ENCODE results near the gene SYNPO2.
"Not testable (repeated sequence)": the region's sequence is repeated elsewhere in the genome, so short reads cannot be mapped to it uniquely, and the experiment has no call there.

SYNPO2 gene

DNA sequence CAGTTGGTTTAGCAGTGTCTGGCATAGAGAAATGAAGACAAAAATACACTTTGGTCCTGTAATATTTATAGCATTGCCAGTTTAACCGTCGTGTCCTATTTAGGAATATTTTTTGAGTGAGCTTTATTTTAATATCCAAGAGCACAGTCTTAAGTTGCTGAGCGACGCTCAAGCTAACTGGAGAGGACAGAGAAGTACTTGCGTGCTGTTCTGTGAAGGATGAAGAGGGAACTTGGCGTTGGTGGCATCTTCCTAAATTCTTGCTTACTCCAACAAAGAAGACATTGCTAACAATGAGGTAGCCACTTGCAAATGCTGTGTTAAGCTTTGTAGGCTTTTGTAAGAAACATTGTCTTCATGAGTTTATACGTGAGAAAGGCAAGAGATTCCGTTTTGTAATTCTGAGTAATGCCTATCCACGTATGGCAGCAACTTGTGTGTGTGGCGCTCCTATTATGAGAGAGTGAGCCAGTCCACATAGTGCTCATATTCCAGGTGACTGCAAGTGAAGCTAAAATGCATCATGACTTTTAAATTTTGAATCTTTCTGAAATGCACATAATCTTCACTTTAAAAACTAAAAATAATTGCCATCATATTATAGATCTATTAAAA is 50.6 kb downstream of the SYNPO2 start:
- DNase-seq = no peak

DNA sequence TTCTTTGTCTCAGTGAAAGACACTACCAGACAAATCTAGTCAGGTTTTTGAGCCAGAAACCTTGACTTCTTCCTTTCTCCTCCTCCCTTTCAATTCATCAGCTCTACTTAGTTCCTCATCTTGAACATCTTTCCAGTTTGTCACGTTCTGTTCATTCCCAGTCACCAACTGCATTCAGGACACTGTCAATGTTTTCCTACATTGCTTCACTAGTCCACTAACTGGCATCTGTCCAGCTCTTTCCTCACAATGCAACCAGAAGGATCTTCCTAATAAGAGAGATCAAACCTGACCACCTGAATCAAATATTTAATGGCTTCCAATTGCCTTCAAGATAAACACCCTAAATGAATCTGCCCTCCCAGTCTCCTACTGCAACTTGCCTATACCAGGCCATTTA is 52.5 kb downstream of the SYNPO2 start:
- no peak for DNase-seq

DNA sequence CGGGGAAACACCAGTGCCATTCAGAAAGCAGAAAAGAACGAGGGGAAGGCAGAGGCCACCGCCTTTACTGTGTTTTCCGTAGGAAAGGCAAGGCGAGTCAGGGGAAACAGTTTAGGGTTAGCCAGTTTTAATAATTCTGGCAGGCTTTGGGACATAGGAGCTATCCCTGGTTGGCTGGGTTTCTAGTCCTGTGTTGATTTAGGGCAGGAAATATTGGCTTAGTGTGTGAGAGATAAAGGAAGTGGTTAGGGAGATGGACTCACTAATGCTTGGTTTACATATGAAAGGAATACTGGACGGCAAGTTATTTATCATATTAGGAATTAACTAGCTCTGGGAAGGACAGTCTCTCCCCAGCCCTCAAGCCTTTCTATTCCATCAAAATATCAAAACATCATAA is 53.1 kb downstream of the SYNPO2 start:
- DNase-seq = no peak

DNA sequence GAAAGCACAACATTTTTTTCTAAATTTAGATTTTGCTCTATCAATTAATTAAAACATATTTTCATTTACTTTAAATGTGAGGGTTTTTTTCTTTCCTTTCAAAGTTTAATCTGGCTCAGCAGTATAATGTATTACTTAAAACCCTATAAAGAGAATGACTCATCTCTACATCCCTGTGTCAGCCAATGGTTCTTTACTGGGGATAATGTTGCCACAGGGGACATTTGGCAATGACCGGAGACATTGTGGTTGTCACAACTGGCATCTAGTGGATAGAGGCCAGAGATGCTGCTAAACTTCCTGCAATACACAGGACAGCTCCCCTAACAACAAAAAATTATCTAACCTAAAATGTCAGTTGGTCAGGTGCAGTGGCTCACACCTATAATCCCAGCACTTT is 53.8 kb downstream of the SYNPO2 start:
- DNase-seq = no peak

DNA sequence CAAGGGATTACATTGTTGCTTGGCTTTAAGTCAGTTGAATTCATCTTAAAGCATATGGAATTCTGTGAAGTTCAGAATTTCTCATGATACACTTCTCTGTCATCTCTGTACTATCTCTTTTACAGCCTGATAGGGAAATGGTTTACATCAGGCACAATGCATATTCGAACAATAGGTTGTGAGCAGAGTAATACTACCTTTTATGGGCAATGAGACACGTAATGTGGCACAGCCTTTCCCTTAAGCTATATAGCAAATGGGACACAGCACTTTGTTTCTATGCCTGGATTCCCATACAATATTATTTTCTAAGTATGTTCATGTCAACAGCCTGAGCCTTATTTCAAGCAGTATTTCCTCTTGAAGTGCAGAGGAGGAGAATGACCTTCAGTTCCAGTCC is 58.4 kb downstream of the SYNPO2 start:
- no peak for DNase-seq

DNA sequence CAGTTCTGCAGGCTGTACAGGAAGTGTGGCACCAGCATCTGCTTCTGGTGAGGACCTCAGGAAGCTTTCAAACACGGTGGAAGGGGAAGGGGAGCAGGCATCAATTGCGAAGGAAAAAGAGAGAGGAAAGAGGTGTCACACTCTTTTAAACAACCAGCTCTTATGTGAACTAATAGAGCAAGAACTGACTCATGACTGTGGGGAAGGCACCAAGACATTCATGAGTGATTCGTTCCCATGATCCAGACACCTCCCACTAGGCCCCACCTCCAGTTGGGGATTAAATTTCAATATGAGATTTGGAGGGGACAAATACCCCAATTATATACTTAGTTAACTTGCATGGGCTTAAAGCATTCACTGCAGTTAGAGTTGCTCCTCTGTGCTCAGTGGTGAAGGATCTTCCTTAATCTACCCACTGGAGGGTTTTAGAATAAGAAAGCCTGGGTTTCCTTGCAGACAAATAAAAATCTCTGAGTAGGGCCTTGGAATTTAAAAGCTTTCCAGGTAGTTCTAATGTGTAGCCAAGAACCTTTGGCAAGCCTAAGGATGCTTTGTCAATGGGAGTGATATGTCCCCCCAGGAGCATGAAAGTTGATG is 60.0 kb downstream of the SYNPO2 start:
- DNase-seq = no peak

DNA sequence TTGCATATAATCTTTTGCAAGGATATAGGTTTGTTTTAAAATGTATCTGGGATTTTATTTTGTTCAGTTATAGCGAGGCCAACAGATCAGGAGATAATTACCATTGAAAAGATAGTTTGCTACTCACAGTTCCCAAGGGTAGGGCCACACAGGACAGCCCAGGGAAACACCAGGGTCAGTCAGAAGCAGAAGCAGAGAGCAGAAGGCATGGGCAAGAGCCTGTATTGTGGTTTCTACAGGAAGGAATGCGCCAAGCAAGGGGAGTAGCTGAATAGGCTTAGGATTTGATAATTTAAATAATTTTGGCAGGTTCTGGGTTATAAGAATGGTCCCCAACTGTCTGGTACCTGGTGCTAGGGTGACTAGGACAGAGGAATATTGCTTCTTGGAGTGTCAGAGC is 61.6 kb downstream of the SYNPO2 start:
- no peak for DNase-seq

DNA sequence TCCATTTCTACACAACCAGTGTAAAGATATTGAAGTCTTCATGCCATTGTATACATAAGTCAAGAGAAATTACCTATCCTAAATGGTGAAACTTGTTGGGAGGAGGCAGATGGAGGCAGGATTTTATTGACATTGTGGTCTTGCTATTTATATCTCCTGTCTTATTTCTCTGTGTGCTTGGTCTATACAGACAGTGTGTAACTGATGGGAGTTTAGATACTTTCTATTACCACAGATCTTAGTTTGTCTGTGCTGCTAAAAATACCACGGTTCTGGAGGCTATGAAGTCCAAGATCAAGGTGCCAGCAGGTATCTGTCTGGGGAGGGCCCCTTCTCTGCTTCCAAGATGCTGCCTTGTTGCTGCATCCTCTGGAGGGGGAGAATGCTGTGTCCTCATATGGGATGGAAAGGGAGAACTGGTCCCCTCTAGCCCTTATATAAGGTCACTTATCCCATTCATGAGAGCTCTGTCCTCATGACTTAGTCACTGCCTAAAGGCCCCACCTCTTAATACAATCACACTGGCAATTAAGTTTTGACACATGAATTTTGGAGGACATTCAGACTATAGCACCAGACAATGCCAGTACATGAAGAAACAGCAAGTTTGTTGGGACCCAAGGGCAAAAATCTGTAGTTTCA is 62.4 kb downstream of the SYNPO2 start:
- DNase-seq = no peak

DNA sequence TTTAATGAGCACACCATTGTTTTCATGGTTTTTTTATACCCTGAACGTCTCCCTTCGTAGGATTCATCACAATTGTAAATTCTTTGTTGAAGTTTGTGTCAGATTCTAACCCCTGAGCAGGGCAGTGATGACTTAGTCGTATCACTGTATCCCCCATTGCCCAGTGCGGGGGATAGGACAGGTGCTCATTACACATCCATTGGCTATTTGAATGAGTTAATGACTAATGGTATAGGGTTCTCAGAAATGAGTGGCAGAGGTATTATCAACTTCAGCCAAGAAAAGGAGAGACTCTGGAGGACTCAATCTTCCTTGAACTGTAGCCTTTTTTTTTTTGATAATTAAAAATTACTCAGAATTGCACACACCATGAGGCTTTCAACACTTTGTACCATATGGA is 64.6 kb downstream of the SYNPO2 start:
- DNase-seq = no peak

DNA sequence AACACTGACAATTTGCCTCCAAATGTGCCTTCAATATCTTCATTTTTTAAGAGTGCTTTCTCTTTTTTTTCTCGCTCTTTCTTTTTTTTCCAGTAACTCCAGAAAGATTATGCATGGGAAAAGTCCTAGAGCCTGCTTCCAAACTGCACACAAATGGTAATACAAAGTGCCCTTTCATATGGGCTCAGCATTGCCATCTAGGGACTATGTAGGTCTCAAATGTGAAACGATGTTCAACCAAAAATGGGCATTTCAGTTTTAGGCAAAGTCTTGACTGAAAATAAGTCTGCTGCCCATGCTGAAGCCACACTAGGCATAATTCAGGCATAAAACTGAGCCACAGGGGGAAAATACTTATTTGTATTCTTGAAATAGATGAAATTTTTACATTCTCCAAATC is 65.6 kb downstream of the SYNPO2 start:
- no peak for DNase-seq

DNA sequence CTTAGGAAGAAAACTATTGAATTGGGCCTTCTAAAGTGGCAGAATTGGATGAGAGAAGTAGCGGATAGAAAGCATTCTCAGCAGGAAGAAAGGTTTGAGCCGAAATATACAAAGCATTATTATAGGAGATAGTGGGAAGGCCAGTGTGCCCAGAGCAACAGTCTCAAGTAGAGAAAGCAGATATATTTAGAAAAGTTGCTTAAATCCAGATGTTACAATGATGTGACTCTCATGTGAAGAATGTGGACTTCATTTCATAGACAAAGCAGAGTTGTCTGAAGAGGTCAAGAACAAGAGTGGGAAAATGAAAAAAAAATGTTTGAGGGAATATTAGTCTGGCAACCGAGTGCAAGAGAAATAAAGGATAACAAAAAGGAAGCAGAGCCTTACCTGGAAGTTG is 66.9 kb downstream of the SYNPO2 start:
- no peak for DNase-seq

DNA sequence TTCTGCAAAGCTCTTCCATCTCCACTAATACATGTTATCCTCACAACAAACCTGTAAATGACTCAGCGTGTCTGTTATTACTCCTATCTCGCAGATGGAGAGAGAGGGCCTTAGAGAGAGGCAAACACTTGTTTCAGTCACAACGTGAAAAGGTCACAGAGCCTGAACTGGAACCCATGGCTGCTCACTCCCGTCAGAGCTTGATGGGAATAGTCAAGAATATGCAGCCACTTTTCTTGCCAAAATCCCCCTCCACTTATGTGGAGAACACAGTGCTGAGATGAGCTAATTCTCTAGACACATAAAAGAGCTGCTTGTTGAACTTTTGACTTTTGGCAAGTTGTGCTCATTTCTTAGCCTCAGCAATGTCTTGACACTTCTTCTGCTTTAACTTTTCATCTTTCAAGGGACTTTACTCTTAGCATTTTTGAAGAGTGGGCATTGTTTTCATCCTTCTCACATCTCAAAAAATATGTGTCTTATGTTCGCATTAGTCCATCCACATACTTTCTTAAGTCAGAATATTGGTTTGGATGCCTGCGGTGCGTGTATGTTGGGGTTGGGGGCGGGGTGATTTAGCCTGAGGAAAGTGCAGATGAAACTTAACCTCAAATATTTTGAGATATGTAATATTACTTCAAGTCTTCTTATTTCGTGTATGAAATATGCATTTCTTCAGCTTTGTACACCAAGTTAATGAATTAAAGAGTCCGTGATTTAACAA is 69.2 kb downstream of the SYNPO2 start:
- no peak for DNase-seq

DNA sequence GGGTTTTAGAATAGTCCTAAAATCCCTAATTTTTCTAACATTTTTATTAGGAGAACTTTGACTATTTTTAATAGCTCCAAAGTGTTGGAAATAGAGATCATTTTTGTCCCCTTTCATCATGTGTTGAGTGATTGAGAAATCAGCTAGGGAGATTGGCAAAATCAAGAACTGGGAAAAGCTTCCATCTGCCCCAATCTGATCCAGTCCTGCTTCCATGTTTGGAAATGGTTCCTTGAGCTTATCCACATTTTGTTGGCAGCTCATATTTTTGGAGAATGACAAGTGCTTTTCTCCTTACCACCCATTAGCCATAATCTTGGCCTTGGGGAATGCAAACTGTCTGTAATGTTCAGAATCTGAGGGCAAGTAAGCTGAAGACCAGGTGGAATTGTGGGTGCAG is 73.9 kb downstream of the SYNPO2 start:
- DNase-seq = no peak

DNA sequence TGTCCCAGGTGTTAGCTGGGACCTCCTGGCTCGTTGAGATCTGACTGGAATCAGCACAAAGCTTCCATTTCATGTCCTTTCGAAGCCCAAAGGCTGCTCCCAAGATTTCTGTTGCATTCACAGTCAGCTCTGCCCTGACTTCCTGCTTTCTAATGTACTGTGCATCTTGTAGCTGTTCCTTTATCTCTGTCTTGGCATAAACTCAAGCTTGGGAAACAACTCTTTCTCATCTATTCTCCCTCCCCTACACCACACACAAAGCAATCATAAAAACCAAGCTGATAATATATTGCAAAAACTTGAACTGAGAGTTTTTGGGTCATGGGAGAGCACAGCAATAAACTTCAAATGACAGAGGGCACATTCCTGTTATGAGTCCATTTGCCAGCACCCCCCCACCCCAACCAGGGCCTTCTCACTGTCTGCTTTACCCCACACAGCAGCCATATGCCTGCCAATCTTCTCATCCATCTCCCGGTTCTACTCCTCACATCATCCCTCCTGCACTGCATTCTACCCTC is 76.3 kb downstream of the SYNPO2 start:
- DNase-seq = no peak

DNA sequence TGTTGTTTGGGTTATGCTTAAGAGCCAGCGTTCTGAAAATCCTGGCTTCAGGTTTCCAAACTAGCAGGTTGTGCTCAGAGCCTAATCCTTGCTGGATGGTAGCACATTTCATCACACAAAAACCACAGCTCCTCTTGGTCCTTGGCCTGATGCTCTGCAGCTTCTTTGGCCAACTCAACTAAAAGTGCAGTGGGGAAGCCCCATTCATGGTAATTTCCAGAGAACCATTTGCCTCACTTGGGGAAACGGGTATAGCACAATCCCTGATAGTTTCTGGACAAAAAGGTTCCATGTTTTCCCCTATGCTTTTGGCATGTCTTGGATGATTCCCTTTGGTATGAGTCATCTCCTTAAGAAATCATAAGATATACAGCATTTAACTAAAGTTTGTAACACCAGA is 78.7 kb downstream of the SYNPO2 start:
- no peak for DNase-seq

DNA sequence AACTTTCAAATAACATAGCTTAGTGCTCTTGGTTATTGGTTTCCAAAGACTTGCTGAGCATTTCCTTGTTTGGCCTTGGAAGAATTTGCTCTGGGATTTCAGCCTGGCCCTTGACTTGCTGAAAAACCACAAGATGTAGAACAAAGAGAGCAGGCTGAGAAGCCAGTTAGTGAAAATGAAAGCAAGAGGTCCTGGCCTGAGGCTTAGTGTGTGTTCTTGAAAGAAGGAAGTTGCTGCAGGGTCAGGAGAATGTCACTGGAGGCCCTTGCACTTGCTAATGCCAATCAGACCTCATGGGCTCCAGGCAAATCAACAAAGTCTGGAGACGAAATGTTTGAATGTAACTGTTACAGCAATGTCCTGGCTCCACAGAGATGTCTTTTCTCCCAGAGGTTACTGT is 79.4 kb downstream of the SYNPO2 start:
- DNase-seq = peak; percentile 13

DNA sequence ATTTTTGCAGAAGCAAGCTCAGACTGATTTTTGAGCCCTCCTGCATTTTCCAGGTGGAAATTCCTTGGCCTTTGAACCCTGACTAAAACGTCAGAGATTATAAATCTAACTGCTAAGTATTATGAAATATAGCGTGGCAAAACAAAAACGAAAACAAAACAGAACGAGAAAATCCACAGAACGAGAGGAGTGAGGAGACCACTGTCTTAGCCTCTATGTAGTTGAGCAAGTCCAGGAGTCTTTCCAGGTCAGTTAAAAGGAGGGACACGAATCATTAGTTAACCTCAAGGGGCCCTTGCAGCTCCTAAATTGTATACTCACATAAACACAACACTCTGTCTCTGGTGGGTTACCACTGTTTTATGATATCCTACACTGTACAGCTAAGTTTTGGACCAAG is 80.2 kb downstream of the SYNPO2 start:
- no peak for DNase-seq

DNA sequence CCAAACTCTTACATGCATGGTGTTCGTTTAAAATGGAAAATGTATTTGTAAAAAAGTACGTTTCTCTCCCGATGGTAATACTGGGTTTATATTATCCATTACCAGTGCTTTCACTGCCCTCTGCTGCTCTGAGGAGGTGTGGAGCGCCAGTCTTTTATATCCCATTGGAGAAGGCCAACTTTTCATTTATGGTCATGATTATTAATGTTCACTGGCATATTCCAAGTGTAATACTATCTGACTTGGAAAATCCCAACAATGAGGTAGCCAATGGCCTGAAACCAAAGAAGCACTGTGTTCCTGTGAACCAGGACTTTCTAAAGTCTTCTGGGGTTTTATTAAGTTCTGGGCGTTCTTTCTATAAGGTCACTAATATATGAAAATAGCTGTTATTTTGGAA is 80.7 kb downstream of the SYNPO2 start:
- no peak for DNase-seq

DNA sequence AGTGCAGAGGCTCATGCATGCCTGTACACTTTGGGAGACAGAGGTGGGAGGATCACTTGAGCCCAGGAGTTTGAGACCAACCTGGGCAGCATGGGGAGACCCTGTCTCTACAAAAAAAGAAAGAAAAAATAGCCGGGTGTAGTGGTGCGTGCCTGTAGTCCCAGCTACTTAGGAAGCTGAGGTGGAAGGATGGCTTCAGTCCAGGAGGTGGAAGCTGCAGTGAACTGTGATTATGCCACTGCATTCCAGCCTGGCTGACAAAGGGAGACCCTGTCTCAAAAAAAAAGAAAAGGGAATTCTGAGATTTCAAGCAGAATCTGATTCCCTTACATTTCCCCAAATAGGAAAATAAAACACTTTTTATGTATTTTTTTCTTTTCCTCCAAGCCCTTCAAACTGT is 83.5 kb downstream of the SYNPO2 start:
- DNase-seq = no peak

DNA sequence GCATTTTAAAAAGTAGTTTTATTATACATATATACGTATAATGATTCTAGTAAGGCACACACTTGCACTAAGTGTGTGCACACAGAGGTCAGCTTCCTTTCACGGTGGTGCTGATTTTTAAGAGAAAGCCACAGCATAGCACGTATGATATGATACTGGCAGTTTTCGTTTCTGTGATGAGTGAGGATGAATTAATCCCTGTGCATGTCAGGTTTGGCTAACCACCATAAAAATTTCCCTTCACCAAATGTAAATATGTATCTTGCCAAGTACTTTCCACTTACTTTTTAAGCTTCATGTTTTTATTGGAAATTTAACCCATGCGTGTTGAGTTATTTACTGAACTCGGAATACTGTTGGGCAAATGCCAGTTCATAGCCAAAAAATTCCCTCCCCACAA is 84.6 kb downstream of the SYNPO2 start:
- no peak for DNase-seq

DNA sequence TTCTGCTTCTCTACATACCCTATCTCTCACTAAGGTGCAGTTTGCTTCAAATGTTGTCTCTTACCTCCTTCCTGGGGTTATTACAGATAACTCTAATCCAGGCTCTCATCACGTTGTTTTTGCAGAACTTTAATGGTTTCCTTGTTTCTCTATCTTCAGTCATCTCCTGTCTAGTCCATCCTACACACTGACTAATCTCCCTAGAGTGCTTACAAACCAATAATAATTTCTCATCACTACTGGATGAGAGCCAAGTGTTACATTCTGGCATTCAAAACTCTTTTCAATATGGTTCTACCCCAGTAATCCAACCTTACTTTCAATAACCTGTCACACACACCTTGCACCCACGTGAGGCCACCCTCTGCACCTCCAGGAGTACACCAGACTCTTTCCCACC is 86.1 kb downstream of the SYNPO2 start:
- DNase-seq = no peak

DNA sequence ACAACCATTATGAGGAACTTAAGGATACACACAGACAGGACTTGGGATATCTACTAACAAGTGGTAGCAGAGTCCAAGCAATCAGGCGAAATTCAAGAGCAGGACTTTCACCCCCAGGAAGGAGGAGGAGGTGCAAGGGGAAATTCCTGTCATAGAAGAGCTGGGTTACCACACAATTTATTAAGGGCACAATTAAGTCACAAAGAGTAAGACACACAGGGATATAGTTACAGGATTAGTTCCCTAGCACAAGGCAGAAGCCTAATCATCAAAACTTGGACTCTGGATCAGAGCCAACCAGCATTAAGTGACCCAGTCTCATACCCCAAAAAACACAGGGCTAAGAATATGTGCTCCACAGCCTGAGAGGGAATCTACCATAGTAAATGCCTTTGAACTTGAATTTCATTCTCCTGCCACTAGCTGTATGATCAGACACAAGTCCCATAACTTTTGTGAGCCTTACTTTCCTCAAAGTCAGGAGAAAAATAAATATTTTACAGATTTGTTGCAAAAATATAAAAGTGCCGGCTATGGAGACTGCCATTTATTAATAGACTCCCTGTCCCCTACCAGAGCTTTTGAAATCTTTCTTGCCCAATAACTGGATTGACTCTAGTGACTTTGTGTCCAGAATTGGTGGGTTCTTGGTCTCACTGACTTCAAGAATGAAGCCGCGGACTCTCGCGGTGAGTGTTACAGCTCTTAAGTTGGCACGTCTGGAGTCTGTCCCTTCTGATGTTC is 87.0 kb downstream of the SYNPO2 start:
- DNase-seq = no peak

DNA sequence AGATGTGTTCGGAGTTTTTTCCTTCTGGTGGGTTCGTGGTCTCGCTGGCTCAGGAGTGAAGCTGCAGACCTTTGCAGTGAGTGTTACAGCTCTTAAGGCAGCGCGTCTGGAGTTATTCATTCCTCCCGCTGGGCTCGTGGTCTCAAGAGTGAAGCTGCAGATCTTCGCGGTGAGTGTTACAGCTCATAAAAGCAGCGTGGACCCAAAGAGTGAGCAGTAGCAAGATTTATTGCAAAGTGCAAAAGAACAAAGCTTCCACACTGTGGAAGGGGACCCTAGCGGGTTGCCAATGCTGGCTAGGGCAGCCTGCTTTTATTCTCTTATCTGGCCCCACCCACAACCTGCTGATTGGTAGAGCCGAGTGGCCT is 87.5 kb downstream of the SYNPO2 start:
- DNase-seq = not testable (repeated sequence)

All from CD4-positive, alpha-beta T cell treated with Interleukin-12 subunit alpha and Interleukin-12 subunit beta, for 1 hour (primary cell).